K562 (cell line): ENCODE results near the gene CD72. TPM values are rescaled to one million over a fixed set of nuclear protein-coding genes. Genes with fewer than 3 reads are reported as not detected.

Experiments used
- CBFA2T3 ChIP-seq: fragments of 450-650 bp; IDR thresholded peaks from 2 replicates; pipeline ENCODE4 v1.6.1; 2017
- CHD1 ChIP-seq: fragments of 200-600 bp; sonication (generic); IDR thresholded peaks from one replicate; pipeline ENCODE4 v1.6.1; 2012; ENCODE audit warnings: mild to moderate bottlenecking, moderate library complexity, low read length, inconsistent platforms
- CXXC5 ChIP-seq: fragments of 250-450 bp; sonication (Bioruptor Pico); IDR thresholded peaks from 2 replicates; pipeline ENCODE4 v1.8.0; 2022; ENCODE audit warnings: inconsistent platforms, mild to moderate bottlenecking, moderate library complexity
- FOSL1 ChIP-seq: fragments of 200-800 bp; sonication (Bioruptor generic); conservative IDR thresholded peaks from 2 replicates; pipeline ENCODE4 v1.6.1; 2016; ENCODE audit warnings: missing genetic modification characterization, missing compliant biosample characterization
- FUS ChIP-seq: fragments of 200-400 bp; formaldehyde crosslinking; optimal IDR thresholded peaks from 2 replicates; pipeline ENCODE3; 2017; ENCODE audit warnings: low read depth, low read length
- HNRNPH1 ChIP-seq: fragments of 200-400 bp; formaldehyde crosslinking; optimal IDR thresholded peaks from 2 replicates; pipeline ENCODE3; 2017; ENCODE audit warnings: low read depth, mild to moderate bottlenecking, low read length, moderate library complexity
- HOXB6 ChIP-seq: fragments of 250-450 bp; sonication (Bioruptor Pico); IDR thresholded peaks from 2 replicates; pipeline ENCODE4 v1.5.1; 2022; ENCODE audit warnings: mild to moderate bottlenecking, borderline replicate concordance
- ILK ChIP-seq: fragments of 450-650 bp; IDR thresholded peaks from 2 replicates; pipeline ENCODE4 v1.6.1; 2016; ENCODE audit warnings: missing genetic modification characterization, low read depth, mild to moderate bottlenecking, missing compliant biosample characterization, moderate library complexity, borderline replicate concordance
- NFIC ChIP-seq: fragments of 450-650 bp; IDR thresholded peaks from 2 replicates; pipeline ENCODE4 v1.6.1; 2017; ENCODE audit warnings: mild to moderate bottlenecking, inconsistent platforms
- NFXL1 ChIP-seq: fragments of 450-650 bp; formaldehyde crosslinking; IDR thresholded peaks from 2 replicates; pipeline ENCODE4 v1.4.0; 2021; ENCODE audit warnings: mild to moderate bottlenecking
- PHF20 ChIP-seq: fragments of 450-650 bp; IDR thresholded peaks from 2 replicates; pipeline ENCODE4 v1.6.1; 2018; ENCODE audit not compliant: partially characterized antibody
- SMAD4 ChIP-seq: fragments of 250-450 bp; sonication (Bioruptor Pico); conservative IDR thresholded peaks from 2 replicates; pipeline ENCODE4 v1.8.0; 2021; ENCODE audit warnings: inconsistent platforms, mild to moderate bottlenecking, moderate library complexity
- SMARCC2 ChIP-seq: fragments of 450-650 bp; IDR thresholded peaks from 2 replicates; pipeline ENCODE4 v1.6.1; 2017; ENCODE audit warnings: antibody characterized with exemption, moderate library complexity, mild to moderate bottlenecking, low read depth
- TAF9B ChIP-seq: fragments of 450-650 bp; IDR thresholded peaks from 2 replicates; pipeline ENCODE4 v1.6.1; 2018; ENCODE audit warnings: mild to moderate bottlenecking; ENCODE audit not compliant: partially characterized antibody
- TEAD1 ChIP-seq, 2 experiments: fragments of 450-650 bp in 1 of 2; sonication (generic) in 1 of 2; formaldehyde crosslinking; IDR thresholded peaks; 2 replicates each; pipeline versions ENCODE4 v1.4.0 to v1.8.0; 2020 to 2022; ENCODE audit warnings: mild to moderate bottlenecking in 2 of 2, missing genetic modification reagents in 1 of 2
- ZEB2 ChIP-seq: fragments of 450-650 bp; IDR thresholded peaks from 2 replicates; pipeline ENCODE4 v1.6.1; 2016
- ZNF184 ChIP-seq: sonication (generic); formaldehyde crosslinking; IDR thresholded peaks from 2 replicates; pipeline ENCODE4 v1.5.0; 2020; ENCODE audit warnings: missing genetic modification reagents
- ZNF551 ChIP-seq: fragments of 250-450 bp; sonication (Bioruptor Pico); IDR thresholded peaks from 2 replicates; pipeline ENCODE4 v1.5.0; 2021; ENCODE audit warnings: mild to moderate bottlenecking, moderate library complexity
- polyA plus RNA-seq, 8 experiments: library from polyadenylated mRNA; depleted of rRNA in 4 of 8; stranded (reverse) in 5 of 8; unstranded in 3 of 8; fragments of >200 nt; fragmentation: Nextera tagmentation in 2 of 8; fragmentation: Illumina TruSeq in 1 of 8; extraction: Ambion mirVana in 2 of 8; extraction: Trizol in 1 of 8; gene quantifications; 2 replicates each; pipeline versions ENCODE4 v1.2.1 to v1.2.3, GENCODE V29; 2011 to 2014; ENCODE audit warnings: inconsistent platforms in 1 of 8, missing spikeins in 1 of 8
- total RNA-seq, 7 experiments: library from RNA; depleted of rRNA in 6 of 7; stranded (reverse); fragments of >200 nt in 6 of 7; fragmentation: Illumina TruSeq in 2 of 7; extraction: Trizol in 2 of 7; gene quantifications; 2 replicates each; pipeline versions ENCODE4 v1.2.1 to v1.2.3, GENCODE V29; 2011 to 2021; ENCODE audit warnings: low replicate concordance in 1 of 7
- TF ChIP-seq, protein P1 (sequence below): sonication (generic); formaldehyde crosslinking; IDR thresholded peaks from 2 replicates; pipeline ENCODE4 v1.8.1; 2023; ENCODE audit warnings: mild to moderate bottlenecking, missing genetic modification reagents
- TF ChIP-seq, protein P2 (sequence below): fragments of 250-450 bp; sonication (Bioruptor Pico); IDR thresholded peaks from 2 replicates; pipeline ENCODE4 v1.5.1; 2021; ENCODE audit warnings: mild to moderate bottlenecking
- TF ChIP-seq, protein P3 (sequence below): sonication (generic); formaldehyde crosslinking; IDR thresholded peaks from 2 replicates; pipeline ENCODE4 v1.8.0; 2022; ENCODE audit warnings: missing genetic modification reagents, mild to moderate bottlenecking, moderate library complexity, borderline replicate concordance
- TF ChIP-seq, protein P4 (sequence below): fragments of 250-450 bp; sonication (Bioruptor Pico); IDR thresholded peaks from 2 replicates; pipeline ENCODE4 v1.8.0; 2022; ENCODE audit warnings: moderate library complexity, mild to moderate bottlenecking, inconsistent platforms
- TF ChIP-seq, protein P5 (sequence below): fragments of 450-650 bp; formaldehyde crosslinking; conservative IDR thresholded peaks from 2 replicates; pipeline ENCODE4 v1.4.0; 2022; ENCODE audit warnings: mild to moderate bottlenecking, missing genetic modification characterization
- TF ChIP-seq, protein P6 (sequence below): fragments of 250-450 bp; sonication (Bioruptor Pico); IDR thresholded peaks from 2 replicates; pipeline ENCODE4 v1.8.0; 2021; ENCODE audit warnings: borderline replicate concordance, mild to moderate bottlenecking, moderate library complexity; ENCODE audit not compliant: poor library complexity, severe bottlenecking

CD72 gene
- total and polyA plus RNA-seq, 9 of the 15 experiments (the other 6 are each of a cell fraction or from before 2014, with no cell fraction given), result 0.11 to 0.78 (median 0.27) TPM; not detected in 1

DNA sequence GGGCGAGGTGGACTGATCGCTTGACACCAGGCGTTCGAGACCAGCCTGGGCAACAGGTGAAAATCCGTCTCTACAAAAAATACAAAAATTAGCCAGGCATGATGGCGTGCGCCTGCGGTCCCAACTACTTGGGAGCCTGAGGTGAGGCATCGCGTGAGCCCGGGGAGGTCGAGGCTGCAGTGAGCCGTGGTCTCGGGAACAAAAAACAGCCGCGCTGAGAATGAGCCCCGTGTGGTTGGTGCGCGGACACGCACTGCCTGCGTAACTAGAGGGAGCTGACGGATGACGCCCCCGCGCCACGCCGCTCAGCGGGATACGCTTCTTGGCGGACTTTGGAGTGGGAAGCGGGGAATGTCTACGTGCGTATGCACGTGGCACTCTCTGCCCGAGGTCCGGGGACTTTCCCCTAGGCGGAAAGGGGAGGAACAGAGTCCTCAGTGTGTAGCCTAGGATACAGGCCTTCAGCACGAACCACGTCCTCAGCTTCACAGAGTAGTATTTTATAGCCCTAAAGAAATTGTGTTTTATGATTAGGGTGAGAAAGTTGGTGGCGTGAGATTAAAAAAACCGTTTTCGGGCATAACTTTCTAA lies 39.4 kb upstream of the CD72 start, which contains the start of gene RMRP (continued):
- TF ChIP-seq CHD1 (peak; percentile 51), FUS (no peak), ZNF551 (CRISPR knock-in tag) (no peak), PHF20 (peak; percentile 20), CXXC5 (CRISPR knock-in tag) (peak; percentile 99), CBFA2T3 (0 out of 2 replicates have a peak, but pooled peaks have one; percentile 5), TAF9B (no peak), SMAD4 (CRISPR knock-in tag) (0 out of 2 replicates have a peak, but pooled peaks have one; percentile 17), HNRNPH1 (no peak), ZNF184 (CRISPR knock-in tag) (no peak), SMARCC2 (no peak), NFIC (peak; percentile 64), ZEB2 (peak; percentile 53; the same call in 1 of the 2 replicates), ILK (tag) (no peak), HOXB6 (CRISPR knock-in tag) (no peak), FOSL1 (tag) (peak; percentile 56; the same call in 1 of the 2 replicates), NFXL1 (CRISPR knock-in tag) (no peak), TEAD1 (CRISPR knock-in tag; IDR thresholded peaks at IDR 0.05) (peak; percentile 74 to 97)
- TF ChIP-seq, protein P1, sequence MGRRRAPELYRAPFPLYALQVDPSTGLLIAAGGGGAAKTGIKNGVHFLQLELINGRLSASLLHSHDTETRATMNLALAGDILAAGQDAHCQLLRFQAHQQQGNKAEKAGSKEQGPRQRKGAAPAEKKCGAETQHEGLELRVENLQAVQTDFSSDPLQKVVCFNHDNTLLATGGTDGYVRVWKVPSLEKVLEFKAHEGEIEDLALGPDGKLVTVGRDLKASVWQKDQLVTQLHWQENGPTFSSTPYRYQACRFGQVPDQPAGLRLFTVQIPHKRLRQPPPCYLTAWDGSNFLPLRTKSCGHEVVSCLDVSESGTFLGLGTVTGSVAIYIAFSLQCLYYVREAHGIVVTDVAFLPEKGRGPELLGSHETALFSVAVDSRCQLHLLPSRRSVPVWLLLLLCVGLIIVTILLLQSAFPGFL (CRISPR knock-in tag), result no peak
- TF ChIP-seq, protein P2, sequence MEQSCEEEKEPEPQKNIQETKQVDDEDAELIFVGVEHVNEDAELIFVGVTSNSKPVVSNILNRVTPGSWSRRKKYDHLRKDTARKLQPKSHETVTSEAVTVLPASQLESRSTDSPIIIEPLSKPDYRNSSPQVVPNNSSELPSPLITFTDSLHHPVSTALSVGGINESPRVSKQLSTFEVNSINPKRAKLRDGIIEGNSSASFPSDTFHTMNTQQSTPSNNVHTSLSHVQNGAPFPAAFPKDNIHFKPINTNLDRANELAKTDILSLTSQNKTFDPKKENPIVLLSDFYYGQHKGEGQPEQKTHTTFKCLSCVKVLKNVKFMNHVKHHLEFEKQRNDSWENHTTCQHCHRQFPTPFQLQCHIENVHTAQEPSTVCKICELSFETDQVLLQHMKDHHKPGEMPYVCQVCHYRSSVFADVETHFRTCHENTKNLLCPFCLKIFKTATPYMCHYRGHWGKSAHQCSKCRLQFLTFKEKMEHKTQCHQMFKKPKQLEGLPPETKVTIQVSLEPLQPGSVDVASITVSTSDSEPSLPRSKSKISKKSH, result no peak
- TF ChIP-seq, protein P3, sequence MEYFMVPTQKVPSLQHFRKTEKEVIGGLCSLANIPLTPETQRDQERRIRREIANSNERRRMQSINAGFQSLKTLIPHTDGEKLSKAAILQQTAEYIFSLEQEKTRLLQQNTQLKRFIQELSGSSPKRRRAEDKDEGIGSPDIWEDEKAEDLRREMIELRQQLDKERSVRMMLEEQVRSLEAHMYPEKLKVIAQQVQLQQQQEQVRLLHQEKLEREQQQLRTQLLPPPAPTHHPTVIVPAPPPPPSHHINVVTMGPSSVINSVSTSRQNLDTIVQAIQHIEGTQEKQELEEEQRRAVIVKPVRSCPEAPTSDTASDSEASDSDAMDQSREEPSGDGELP (CRISPR knock-in tag), result peak; percentile 92
- TF ChIP-seq, protein P4, sequence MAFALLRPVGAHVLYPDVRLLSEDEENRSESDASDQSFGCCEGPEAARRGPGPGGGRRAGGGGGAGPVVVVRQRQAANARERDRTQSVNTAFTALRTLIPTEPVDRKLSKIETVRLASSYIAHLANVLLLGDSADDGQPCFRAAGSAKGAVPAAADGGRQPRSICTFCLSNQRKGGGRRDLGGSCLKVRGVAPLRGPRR, result no peak
- TF ChIP-seq, protein P5, sequence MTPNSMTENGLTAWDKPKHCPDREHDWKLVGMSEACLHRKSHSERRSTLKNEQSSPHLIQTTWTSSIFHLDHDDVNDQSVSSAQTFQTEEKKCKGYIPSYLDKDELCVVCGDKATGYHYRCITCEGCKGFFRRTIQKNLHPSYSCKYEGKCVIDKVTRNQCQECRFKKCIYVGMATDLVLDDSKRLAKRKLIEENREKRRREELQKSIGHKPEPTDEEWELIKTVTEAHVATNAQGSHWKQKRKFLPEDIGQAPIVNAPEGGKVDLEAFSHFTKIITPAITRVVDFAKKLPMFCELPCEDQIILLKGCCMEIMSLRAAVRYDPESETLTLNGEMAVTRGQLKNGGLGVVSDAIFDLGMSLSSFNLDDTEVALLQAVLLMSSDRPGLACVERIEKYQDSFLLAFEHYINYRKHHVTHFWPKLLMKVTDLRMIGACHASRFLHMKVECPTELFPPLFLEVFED (CRISPR knock-in tag), result no peak
- TF ChIP-seq, protein P6, sequence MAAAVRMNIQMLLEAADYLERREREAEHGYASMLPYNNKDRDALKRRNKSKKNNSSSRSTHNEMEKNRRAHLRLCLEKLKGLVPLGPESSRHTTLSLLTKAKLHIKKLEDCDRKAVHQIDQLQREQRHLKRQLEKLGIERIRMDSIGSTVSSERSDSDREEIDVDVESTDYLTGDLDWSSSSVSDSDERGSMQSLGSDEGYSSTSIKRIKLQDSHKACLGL, result peak; percentile 68
